Gastrocnemius medialis (tissue), 4 donors: Measurements from ENCODE around the gene CHST12. TPM values are rescaled to one million over a fixed set of nuclear protein-coding genes. Genes with fewer than 3 reads are reported as not detected.

Experiments
- ATAC-seq, 2 donors: fragments of 150-250 bp; one replicate each; pipeline ENCODE4 v1.9.1; 2016
- DNase-seq, 2 donors: peaks; one replicate each; pipeline ENCODE4 v3.0.0-alpha.2; 2019
- H3K27ac ChIP-seq, 4 donors: fragments of 200-600 bp; sonication (generic); 1 replicate in 1 of 4; 2 replicates in 3 of 4; pipeline ENCODE4 v1.5.1; 2016 to 2018; ENCODE audit warnings: mild to moderate bottlenecking in 2 of 4, moderate library complexity in 1 of 4
- H3K27me3 ChIP-seq, 3 donors: fragments of 200-600 bp; sonication (generic) in 2 of 3; 1 replicate in 1 of 3; 2 replicates in 2 of 3; pipeline versions ENCODE4 v1.5.1 to v1.6.0; 2016 to 2019; ENCODE audit warnings: mild to moderate bottlenecking in 1 of 3, moderate library complexity in 1 of 3
- H3K36me3 ChIP-seq, 2 donors: fragments of 200-600 bp; sonication (generic) in 1 of 2; one replicate each; pipeline ENCODE4 v1.5.1; 2017 to 2018
- H3K4me1 ChIP-seq, 2 donors: fragments of 200-600 bp; sonication (generic) in 1 of 2; one replicate each; pipeline ENCODE4 v1.5.1; 2016 to 2017; ENCODE audit warnings: mild to moderate bottlenecking in 2 of 2
- H3K4me3 ChIP-seq, 4 donors: fragments of 200-600 bp; sonication (generic) in 3 of 4; 1 replicate in 1 of 4; 2 replicates in 3 of 4; pipeline ENCODE4 v1.5.1; 2016 to 2019; ENCODE audit warnings: mild to moderate bottlenecking in 2 of 4
- H3K9me3 ChIP-seq, 3 donors: fragments of 200-600 bp; sonication (generic) in 2 of 3; 1 replicate in 1 of 3; 2 replicates in 2 of 3; pipeline ENCODE4 v1.5.1; 2016 to 2019
- CTCF ChIP-seq, 5 experiments: fragments of 450-650 bp in 3 of 5; fragments of 200-600 bp in 2 of 5; sonication (generic) in 2 of 5; IDR thresholded peaks in 4 of 5; conservative IDR thresholded peaks in 1 of 5; 1 replicate in 4 of 5; 2 replicates in 1 of 5; pipeline ENCODE4 v1.5.1; 2016 to 2019; ENCODE audit warnings: antibody characterized with exemption in 5 of 5, mild to moderate bottlenecking in 3 of 5, moderate library complexity in 3 of 5
- POLR2A ChIP-seq, 2 donors: fragments of 450-650 bp; IDR thresholded peaks; one replicate each; pipeline ENCODE4 v1.6.1; 2017; ENCODE audit warnings: antibody characterized with exemption in 2 of 2, mild to moderate bottlenecking in 2 of 2, moderate library complexity in 2 of 2
- in situ Hi-C, 4 donors: fragments of 200-750 bp; cut with MboI; loops; one replicate each; pipeline versions ENCODE4 v1.15.0 to v1.8.0; 2017; ENCODE audit warnings: low sequenced_read_pairs in 4 of 4
- intact Hi-C: fragments of 100-400 bp; cut with DNase I; formaldehyde crosslinking; loops from one replicate; pipeline ENCODE4 v1.15.1; 2023; ENCODE audit warnings: low total_unique reads
- total RNA-seq, 4 donors: library from RNA; depleted of rRNA; stranded (reverse); fragments of >200 nt; gene quantifications; one replicate each; pipeline versions ENCODE4 v1.1.0 to v1.2.3, GENCODE V29; 2016

Gene CHST12
- total RNA-seq, 4 donors from 2014 or later: 5.5 to 13.1 (median 10.1) TPM

GRCh38 chr7:2359610-2360009 lies 43.8 kb upstream of the CHST12 start:
- H3K4me1 ChIP-seq: peaks cover 28 to 30% of the 10 kb centered on the region in 2 donors
- intact Hi-C loops: loop anchor here (10.0 kb wide), 1 partner anchor 785 kb away; the partner anchor contains the start of gene PSMG3
- H3K4me3 ChIP-seq: no peak overlapping the region
- H3K36me3 ChIP-seq: peaks cover 0 to 43% of the 10 kb centered on the region in 2 donors
- in situ Hi-C loops: no loop called here
- no peaks in the 10 kb centered on the region for H3K9me3 ChIP-seq
- H3K27me3 ChIP-seq: no peaks in the 10 kb centered on the region
- TF ChIP-seq CTCF (IDR thresholded peaks at IDR 0.05 in 4 of 5, conservative IDR thresholded peaks at IDR 0.05 in 1 of 5) (no peak), POLR2A (IDR thresholded peaks at IDR 0.05) (no peak)
- DNase-seq (no peak), ATAC-seq (no peak)
- H3K27ac ChIP-seq: no peak overlapping the region

GRCh38 chr7:2360796-2361195 lies 42.6 kb upstream of the CHST12 start:
- TF ChIP-seq CTCF (IDR thresholded peaks at IDR 0.05 in 4 of 5, conservative IDR thresholded peaks at IDR 0.05 in 1 of 5): no peak
- no peak for TF ChIP-seq POLR2A (IDR thresholded peaks at IDR 0.05)
- peaks cover 0 to 53% of the 10 kb centered on the region in 2 donors for H3K36me3 ChIP-seq
- H3K27ac ChIP-seq: no peak overlapping the region
- no peak for ATAC-seq
- no peaks in the 10 kb centered on the region for H3K27me3 ChIP-seq
- no peak for DNase-seq
- peaks cover 28 to 29% of the 10 kb centered on the region in 2 donors for H3K4me1 ChIP-seq
- intact Hi-C loops: no loop called here
- H3K4me3 ChIP-seq: no peak overlapping the region
- in situ Hi-C loops: no loop called here
- no peaks in the 10 kb centered on the region for H3K9me3 ChIP-seq

- in situ Hi-C loops: no loop called here
- DNase-seq: no peak
Observed at GRCh38 chr7:2362385-2363088, 40.9 kb upstream of the CHST12 start.

GRCh38 chr7:2369139-2369538 lies 34.3 kb upstream of the CHST12 start:
- intact Hi-C loops: no loop called here

More at GRCh38 chr7:2362385-2363088, 40.9 kb upstream of the CHST12 start:
- no peaks in the 10 kb centered on the region for H3K27me3 ChIP-seq
- peaks cover 11 to 12% of the 10 kb centered on the region in 2 donors for H3K4me1 ChIP-seq
- peaks cover 0 to 71% of the 10 kb centered on the region in 2 donors for H3K36me3 ChIP-seq
- H3K9me3 ChIP-seq: no peaks in the 10 kb centered on the region
- intact Hi-C loops: no loop called here
- H3K27ac ChIP-seq: no peak overlapping the region
- H3K4me3 ChIP-seq: no peak overlapping the region
- TF ChIP-seq CTCF (IDR thresholded peaks at IDR 0.05 in 4 of 5, conservative IDR thresholded peaks at IDR 0.05 in 1 of 5): no peak
- TF ChIP-seq POLR2A (IDR thresholded peaks at IDR 0.05): no peak
- ATAC-seq: no peak

More at GRCh38 chr7:2369139-2369538, 34.3 kb upstream of the CHST12 start:
- Histone ChIP-seq H3K4me3 (no peak overlapping the region), H3K4me1 (peaks cover 5 to 8% of the 10 kb centered on the region in 2 donors), H3K27me3 (no peaks in the 10 kb centered on the region), H3K9me3 (no peaks in the 10 kb centered on the region), H3K27ac (no peak overlapping the region), H3K36me3 (peaks cover 6 to 96% of the 10 kb centered on the region in 2 donors)
- DNase-seq (no peak), ATAC-seq (no peak)
- no peak for TF ChIP-seq POLR2A (IDR thresholded peaks at IDR 0.05)
- TF ChIP-seq CTCF (IDR thresholded peaks at IDR 0.05 in 4 of 5, conservative IDR thresholded peaks at IDR 0.05 in 1 of 5): no peak
- in situ Hi-C loops: no loop called here
